ENCODE measurements around the gene JAM2. TPM values are rescaled to one million over a fixed set of nuclear protein-coding genes. Genes with fewer than 3 reads are reported as not detected.

JAM2 gene
- total and polyA plus RNA-seq, 11 donors: 12.5 to 55.7 (median 19.2) TPM

GRCh38 chr21:25632296-25632695 lies 6.8 kb upstream of the JAM2 start:
- TF ChIP-seq CTCF (IDR thresholded peaks at IDR 0.05): no peak
- ATAC-seq: no peak
- H3K9me3 ChIP-seq: no peaks in the 10 kb centered on the region
- H3K36me3 ChIP-seq: no peaks in the 10 kb centered on the region
- no peak overlapping the region for H3K27ac ChIP-seq
- H3K4me1 ChIP-seq: peaks cover 0 to 3% (median 0%) of the 10 kb centered on the region in 12 donors
- intact Hi-C loops (cut with DNase I): loop anchor here in 1 of 10 donors (10.0 kb wide), 1 partner anchor 53 kb away; no protein-coding TSS in a partner anchor
- H3K27me3 ChIP-seq: no peaks in the 10 kb centered on the region
- no peak for DNase-seq
- H3K4me3 ChIP-seq: no peak overlapping the region
- WGBS, 4 donors: 96 to 100% (median 98%) methylated on average over 2 of the region's 2 CpGs

GRCh38 chr21:25635310-25635709 lies 3.7 kb upstream of the JAM2 start:
- Histone ChIP-seq H3K4me1 (peaks cover 0 to 20% (median 10%) of the 10 kb centered on the region in 12 donors), H3K27ac (no peak overlapping the region), H3K36me3 (no peaks in the 10 kb centered on the region), H3K27me3 (no peaks in the 10 kb centered on the region), H3K4me3 (no peak overlapping the region), H3K9me3 (no peaks in the 10 kb centered on the region)
- DNase-seq (no peak), ATAC-seq (no peak)
- intact Hi-C loops (cut with DNase I): loop anchor here in 1 of 10 donors (10.0 kb wide), 1 partner anchor 49 kb away; no protein-coding TSS in a partner anchor
- no peak for TF ChIP-seq CTCF (IDR thresholded peaks at IDR 0.05)
- no peak for TF ChIP-seq POLR2A (IDR thresholded peaks at IDR 0.05)
- WGBS, 4 donors: 76 to 87% (median 78%) methylated on average over 8 of the region's 8 CpGs

GRCh38 chr21:25636727-25637126 lies 2.3 kb upstream of the JAM2 start:
- Histone ChIP-seq H3K27ac (no peak overlapping the region), H3K4me3 (no peak overlapping the region), H3K9me3 (no peaks in the 10 kb centered on the region), H3K4me1 (peaks cover 0 to 24% (median 16%) of the 10 kb centered on the region in 12 donors), H3K27me3 (no peaks in the 10 kb centered on the region), H3K36me3 (no peaks in the 10 kb centered on the region)
- ATAC-seq: no peak
- intact Hi-C loops (cut with DNase I): loop anchor here in 1 of 10 donors (10.0 kb wide), 1 partner anchor 48 kb away; no protein-coding TSS in a partner anchor
- no peak for TF ChIP-seq POLR2A (IDR thresholded peaks at IDR 0.05)
- TF ChIP-seq CTCF (IDR thresholded peaks at IDR 0.05): no peak
- 91 to 94% (median 92%) methylated on average over 2 of the region's 2 CpGs for WGBS, 4 donors
- no peak for DNase-seq

GRCh38 chr21:25637851-25638659 lies 1.0 kb upstream of the JAM2 start:
- peaks cover 0 to 24% (median 18%) of the 10 kb centered on the region in 12 donors for H3K4me1 ChIP-seq
- DNase-seq (no peak), ATAC-seq (no peak)
- H3K4me3 ChIP-seq: peak overlapping the region in 9 of 12 donors; percentile 70 to 94 (median 80)
- TF ChIP-seq POLR2A (IDR thresholded peaks at IDR 0.05): no peak
- no peak for TF ChIP-seq CTCF (IDR thresholded peaks at IDR 0.05)
- peak overlapping the region in 11 of 12 donors; percentile 77 to 93 (median 87) for H3K27ac ChIP-seq
- H3K9me3 ChIP-seq: no peaks in the 10 kb centered on the region
- H3K36me3 ChIP-seq: peaks cover 0 to 8% (median 0%) of the 10 kb centered on the region in 9 donors
- WGBS, 4 donors: 32 to 49% (median 46%) methylated on average over 5 of the region's 5 CpGs
- no peaks in the 10 kb centered on the region for H3K27me3 ChIP-seq
- intact Hi-C loops (cut with DNase I): loop anchor here in 6 of 10 donors (2.0 to 10.0 kb wide), 2 partner anchors 29 to 47 kb away; no protein-coding TSS in a partner anchor

Data from heart left ventricle (tissue), 16 donors.